ENCODE results near the gene MACO1.
"Not testable (repeated sequence)": the region's sequence is repeated elsewhere in the genome, so short reads cannot be mapped to it uniquely, and the experiment has no call there.

The MACO1 gene

DNA sequence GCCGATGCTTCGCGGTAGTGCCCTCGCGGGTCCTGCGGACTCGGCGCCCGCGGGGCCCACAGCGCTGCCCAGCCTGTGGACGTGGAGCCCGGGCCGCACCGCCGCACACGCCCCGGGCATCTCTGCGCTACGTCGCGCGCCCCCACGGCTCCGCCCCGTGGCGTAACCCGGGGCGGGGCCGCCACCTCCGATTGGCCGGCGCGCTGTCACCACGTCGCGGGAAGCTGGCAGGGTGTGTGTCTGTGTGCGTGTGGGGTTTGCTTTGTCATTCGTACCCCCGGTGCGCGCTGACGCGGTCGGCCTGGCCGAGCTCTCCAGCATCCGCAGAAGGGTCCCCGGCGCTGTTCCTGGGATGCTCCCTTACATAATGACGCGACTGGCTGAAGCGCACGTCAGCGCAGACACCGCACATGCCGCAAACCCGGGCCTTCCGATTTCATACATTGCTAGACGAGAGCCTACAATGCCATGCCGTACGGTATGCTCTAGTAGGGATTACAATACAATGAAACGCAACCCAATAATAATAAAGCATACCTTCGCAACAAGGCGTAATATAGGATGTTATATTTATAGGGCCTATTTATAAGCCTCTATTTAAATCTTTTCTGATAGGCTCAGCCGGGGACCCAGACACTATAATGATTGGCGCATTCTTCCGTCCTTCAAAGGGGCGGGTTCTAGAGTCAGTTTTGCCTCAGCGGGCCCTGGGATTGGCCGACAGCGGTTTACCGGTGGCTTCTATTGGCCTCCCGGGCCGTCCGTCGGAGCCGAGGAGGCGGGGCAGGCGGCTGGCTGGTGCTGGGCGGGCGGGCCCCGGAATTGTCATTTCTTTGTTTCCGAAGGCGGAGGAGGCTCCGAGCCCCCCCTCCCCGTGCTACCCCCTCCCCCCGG lies at the start of gene MACO1:
Gene MACO1, plus strand, starts transcription at position 825 of the 894 bp plus-strand sequence. CDS start 202 bp downstream, outside the sequence.
- in situ Hi-C loops (cut with HindIII; ENCODE audit: low pct_unique_long_range_greater_than_20kb, low sequenced_read_pairs) = no loop called here
- no peak for TF ChIP-seq JUND (IDR thresholded peaks at IDR 0.05; ENCODE audit: low read depth)
- peak; percentile 95 to 96 for DNase-seq (ENCODE audit: low read depth in 1 of 2, low spot score in 1 of 2)

GRCh38 chr1:25382543-25382942 lies 48.2 kb upstream of the MACO1 start:
- in situ Hi-C loops (cut with HindIII; ENCODE audit: low pct_unique_long_range_greater_than_20kb, low sequenced_read_pairs); DNase-seq (ENCODE audit: low read depth in 1 of 2, low spot score in 1 of 2): not testable (repeated sequence)

GRCh38 chr1:25383090-25383489 lies 47.6 kb upstream of the MACO1 start:
- in situ Hi-C loops (cut with HindIII; ENCODE audit: low pct_unique_long_range_greater_than_20kb, low sequenced_read_pairs); DNase-seq (ENCODE audit: low read depth in 1 of 2, low spot score in 1 of 2): not testable (repeated sequence)

GRCh38 chr1:25383875-25384274 lies 46.8 kb upstream of the MACO1 start:
- in situ Hi-C loops (cut with HindIII; ENCODE audit: low pct_unique_long_range_greater_than_20kb, low sequenced_read_pairs); DNase-seq (ENCODE audit: low read depth in 1 of 2, low spot score in 1 of 2): not testable (repeated sequence)

DNA sequence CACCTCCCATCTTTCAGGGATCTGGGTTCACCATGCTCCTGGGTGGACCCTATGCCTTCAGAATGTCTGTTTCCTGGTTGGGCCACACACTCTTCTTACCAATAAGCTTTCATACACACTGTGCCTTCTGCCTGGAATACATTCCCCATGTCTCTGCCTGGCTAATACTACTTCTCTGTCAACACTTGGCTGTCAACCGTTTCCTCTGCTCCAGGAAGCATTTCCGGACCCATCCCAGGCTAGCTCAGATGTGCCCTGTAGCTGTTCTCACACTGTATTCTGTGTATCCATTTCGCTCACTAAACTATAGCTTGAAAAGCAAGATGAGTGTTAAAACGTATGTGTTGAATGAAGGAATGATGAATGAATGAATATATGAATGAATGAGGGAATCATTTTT lies 43.6 kb upstream of the MACO1 start:
- in situ Hi-C loops (cut with HindIII; ENCODE audit: low pct_unique_long_range_greater_than_20kb, low sequenced_read_pairs); DNase-seq (ENCODE audit: low read depth in 1 of 2, low spot score in 1 of 2): not testable (repeated sequence)

GRCh38 chr1:25388691-25389090 lies 42.0 kb upstream of the MACO1 start:
- in situ Hi-C loops (cut with HindIII; ENCODE audit: low pct_unique_long_range_greater_than_20kb, low sequenced_read_pairs); DNase-seq (ENCODE audit: low read depth in 1 of 2, low spot score in 1 of 2): not testable (repeated sequence)

GRCh38 chr1:25389721-25390120 lies 41.0 kb upstream of the MACO1 start:
- DNase-seq (ENCODE audit: low read depth in 1 of 2, low spot score in 1 of 2); in situ Hi-C loops (cut with HindIII; ENCODE audit: low pct_unique_long_range_greater_than_20kb, low sequenced_read_pairs): not testable (repeated sequence)

- TF ChIP-seq JUND (IDR thresholded peaks at IDR 0.05; ENCODE audit: low read depth) = no peak
- no peak for DNase-seq (ENCODE audit: low read depth in 1 of 2, low spot score in 1 of 2)
- in situ Hi-C loops (cut with HindIII; ENCODE audit: low pct_unique_long_range_greater_than_20kb, low sequenced_read_pairs) = no loop called here
Measured at GRCh38 chr1:25392841-25393240, 37.9 kb upstream of the MACO1 start.

GRCh38 chr1:25397549-25397948 lies 33.1 kb upstream of the MACO1 start:
- in situ Hi-C loops (cut with HindIII; ENCODE audit: low pct_unique_long_range_greater_than_20kb, low sequenced_read_pairs); DNase-seq (ENCODE audit: low read depth in 1 of 2, low spot score in 1 of 2): not testable (repeated sequence)

DNA sequence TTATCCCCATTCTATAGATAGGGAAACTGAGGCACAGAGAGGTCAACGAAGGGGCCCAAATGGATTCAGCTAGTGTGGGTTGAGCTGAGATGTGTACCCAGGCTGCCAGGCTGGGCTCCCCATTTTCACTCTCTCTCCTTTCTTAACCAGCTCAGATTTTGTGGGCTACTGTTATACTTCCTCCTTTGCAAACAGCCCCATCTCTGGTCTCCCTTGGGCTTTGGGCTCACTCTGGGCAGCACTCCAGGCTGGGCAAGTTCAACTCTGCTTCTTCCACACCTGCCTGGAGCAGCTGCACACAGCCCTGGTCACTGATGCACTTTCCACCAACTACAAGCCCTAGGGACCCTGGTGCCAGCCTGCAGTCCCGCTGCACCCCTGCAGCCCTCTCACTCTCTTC lies 32.6 kb upstream of the MACO1 start:
- in situ Hi-C loops (cut with HindIII; ENCODE audit: low pct_unique_long_range_greater_than_20kb, low sequenced_read_pairs); DNase-seq (ENCODE audit: low read depth in 1 of 2, low spot score in 1 of 2): not testable (repeated sequence)

GRCh38 chr1:25402947-25403803 lies 27.5 kb upstream of the MACO1 start:
- in situ Hi-C loops (cut with HindIII; ENCODE audit: low pct_unique_long_range_greater_than_20kb, low sequenced_read_pairs); DNase-seq (ENCODE audit: low read depth in 1 of 2, low spot score in 1 of 2): not testable (repeated sequence)

- in situ Hi-C loops (cut with HindIII; ENCODE audit: low pct_unique_long_range_greater_than_20kb, low sequenced_read_pairs); DNase-seq (ENCODE audit: low read depth in 1 of 2, low spot score in 1 of 2): not testable (repeated sequence)
Measured at GRCh38 chr1:25405731-25406305, 24.9 kb upstream of the MACO1 start.

DNA sequence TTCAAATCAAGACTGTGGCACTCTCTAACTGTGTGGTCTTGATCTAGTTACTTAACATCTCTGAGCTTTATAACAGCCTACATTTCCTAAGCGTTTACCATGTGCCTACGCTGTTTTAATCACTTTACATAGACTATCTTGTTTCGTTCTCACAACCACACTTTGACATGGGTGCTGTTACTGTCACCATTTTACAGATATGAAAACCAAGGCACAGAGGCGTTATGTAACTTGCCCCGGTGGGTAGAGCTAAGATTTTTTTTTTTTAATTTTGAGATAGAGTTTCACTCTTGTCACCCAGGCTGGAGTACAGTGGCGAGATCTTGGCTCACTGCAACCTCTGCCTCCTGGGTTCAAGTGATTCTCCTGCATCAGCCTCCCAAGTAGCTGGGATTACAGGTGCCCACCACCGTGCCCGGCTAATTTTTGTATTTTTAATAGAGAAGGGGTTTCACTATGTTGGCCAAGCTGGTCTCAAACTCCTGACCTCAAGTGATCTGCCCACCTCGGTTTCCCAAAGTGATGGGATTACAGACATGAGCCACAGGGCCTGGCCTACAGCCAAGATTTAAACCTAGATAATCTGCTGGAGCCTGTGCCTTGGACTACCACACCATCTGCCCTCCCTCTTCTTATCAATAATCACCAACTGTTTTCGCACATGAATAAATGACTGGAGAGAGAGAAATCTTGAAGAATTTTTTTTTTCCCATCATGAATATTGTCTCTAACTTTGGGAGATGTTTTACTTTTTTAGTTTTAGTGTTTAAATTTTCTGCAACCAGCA lies 20.9 kb upstream of the MACO1 start:
- in situ Hi-C loops (cut with HindIII; ENCODE audit: low pct_unique_long_range_greater_than_20kb, low sequenced_read_pairs); DNase-seq (ENCODE audit: low read depth in 1 of 2, low spot score in 1 of 2): not testable (repeated sequence)

DNA sequence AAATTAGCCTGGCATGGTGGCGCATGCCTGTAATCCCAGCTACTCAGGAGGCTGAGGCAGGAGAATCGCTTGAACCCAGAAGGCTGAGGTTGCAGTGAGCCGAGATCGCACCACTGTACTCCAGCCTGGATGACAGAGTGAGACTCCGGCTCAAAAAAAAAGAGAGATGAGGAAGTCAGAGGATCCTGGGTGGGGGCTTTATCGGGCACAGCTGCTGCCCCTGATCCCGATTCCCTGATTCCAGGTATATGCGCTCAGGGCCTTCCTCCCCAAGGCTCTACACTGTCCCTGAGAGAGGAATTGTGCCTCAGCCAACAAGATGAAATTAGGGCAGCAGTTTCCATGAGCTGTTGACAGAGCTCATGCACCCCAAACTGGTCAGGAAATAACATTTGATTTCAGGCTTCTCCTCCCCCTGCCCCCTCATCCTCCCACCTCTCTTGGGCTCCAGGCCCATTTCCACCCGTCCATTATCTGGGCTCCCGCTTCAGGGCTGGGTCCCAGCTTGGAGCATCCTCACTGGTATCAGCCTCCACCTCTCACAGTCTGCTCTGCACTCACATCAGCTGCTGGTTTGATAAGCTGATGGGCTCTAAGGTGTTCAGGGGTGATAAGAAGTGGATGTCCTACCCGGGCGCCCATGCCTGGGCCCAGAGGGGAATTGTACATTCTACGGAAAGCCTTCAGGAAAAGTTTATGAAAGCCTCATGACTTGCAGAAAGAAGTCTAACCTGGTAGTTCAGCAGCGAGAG lies 17.6 kb upstream of the MACO1 start:
- in situ Hi-C loops (cut with HindIII; ENCODE audit: low pct_unique_long_range_greater_than_20kb, low sequenced_read_pairs); DNase-seq (ENCODE audit: low read depth in 1 of 2, low spot score in 1 of 2): not testable (repeated sequence)

DNA sequence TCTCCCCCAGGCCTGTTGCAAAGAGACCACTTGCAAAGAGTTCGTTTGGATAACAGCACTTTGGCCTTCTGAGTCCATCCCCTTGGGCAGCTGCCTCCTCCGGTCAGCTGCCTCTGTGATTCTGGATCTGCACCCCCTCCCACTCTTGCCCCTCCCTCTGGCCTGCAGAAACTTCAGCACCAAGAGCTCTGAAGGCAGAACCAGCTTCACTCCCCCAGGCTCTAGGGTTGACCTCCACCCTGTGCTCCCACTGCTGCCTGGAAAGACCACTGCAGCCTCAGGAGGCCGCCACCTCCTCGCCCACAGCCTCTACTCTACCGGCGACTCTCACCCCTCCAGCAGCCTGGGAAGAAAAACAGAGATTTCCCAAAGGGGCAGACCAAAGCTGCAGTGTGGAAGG lies 16.5 kb upstream of the MACO1 start:
- in situ Hi-C loops (cut with HindIII; ENCODE audit: low pct_unique_long_range_greater_than_20kb, low sequenced_read_pairs); DNase-seq (ENCODE audit: low read depth in 1 of 2, low spot score in 1 of 2): not testable (repeated sequence)

DNA sequence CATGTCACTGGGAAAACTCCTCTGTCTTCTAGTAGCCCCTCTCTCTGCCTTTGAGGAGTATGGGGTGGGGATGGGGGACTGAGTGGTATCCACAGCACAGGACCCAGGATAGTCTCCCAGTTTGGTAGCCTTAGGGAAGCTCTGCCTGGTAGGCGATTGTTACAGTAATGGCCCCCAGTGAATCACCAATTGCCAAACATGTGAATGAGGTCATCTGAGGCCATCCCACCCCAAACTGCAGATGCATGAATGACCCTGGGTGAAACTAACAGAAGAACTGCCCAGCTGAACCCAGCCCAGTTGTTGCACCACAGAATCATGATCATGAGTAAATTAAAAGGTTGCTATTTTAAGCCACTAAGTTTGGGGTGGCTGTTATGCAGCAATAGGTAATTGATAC lies 16.1 kb upstream of the MACO1 start:
- in situ Hi-C loops (cut with HindIII; ENCODE audit: low pct_unique_long_range_greater_than_20kb, low sequenced_read_pairs); DNase-seq (ENCODE audit: low read depth in 1 of 2, low spot score in 1 of 2): not testable (repeated sequence)

All from T47D (cell line).